ENCODE results near the gene CATSPER3.

GRCh38 chr5:135005076-135005475 lies 37.4 kb downstream of the CATSPER3 start:
- TF ChIP-seq CTCF (IDR thresholded peaks at IDR 0.05 in 4 of 5, conservative IDR thresholded peaks at IDR 0.05 in 1 of 5), result no peak
- no peak for TF ChIP-seq POLR2A (IDR thresholded peaks at IDR 0.05)

Measured in gastrocnemius medialis (tissue), 4 donors.